ENCODE measurements around the gene IMMT. TPM values are rescaled to one million over a fixed set of nuclear protein-coding genes. Genes with fewer than 3 reads are reported as not detected.

IMMT gene
- total RNA-seq, 1 experiment from 2014 or later = 112 TPM

GRCh38 chr2:86232910-86233309 is 37.6 kb upstream of the IMMT start:
- no peak overlapping the region for H3K9ac ChIP-seq (ENCODE audit: extremely low read depth, insufficient read length, low read length)

More at GRCh38 chr2:86232910-86233309, 37.6 kb upstream of the IMMT start:
- H2BK5ac ChIP-seq (ENCODE audit: insufficient read length, low read length) = no peak overlapping the region
- no peak overlapping the region for H3K14ac ChIP-seq (ENCODE audit: insufficient read depth, low read length)
- H3K4ac ChIP-seq (ENCODE audit: low read depth, low read length) = no peak overlapping the region
- no peaks in the 10 kb centered on the region for H3K9me3 ChIP-seq (ENCODE audit: control insufficient read depth, low read depth, low read length)
- H3K56ac ChIP-seq (ENCODE audit: insufficient read length, low read depth, low read length) = no peak overlapping the region
- no peaks in the 10 kb centered on the region for H3K79me1 ChIP-seq (ENCODE audit: insufficient read depth, low read depth, low read length, poor library complexity, severe bottlenecking)
- H3K27ac ChIP-seq (ENCODE audit: insufficient read length, low read depth, low read length) = no peak overlapping the region
- no peak overlapping the region for H4K91ac ChIP-seq (ENCODE audit: insufficient read length, low read depth, low read length)
- no peak overlapping the region for H3T11ph ChIP-seq (ENCODE audit: low read length)
- no peak for DNase-seq
- peaks cover 2% of the 10 kb centered on the region for H4K20me1 ChIP-seq (ENCODE audit: control insufficient read depth, insufficient read depth, insufficient read length)
- no peak for TF ChIP-seq CTCF (conservative IDR thresholded peaks at IDR 0.05)
- no peaks in the 10 kb centered on the region; the same call in 1 of the 2 replicates for H3K4me1 ChIP-seq (ENCODE audit: insufficient read depth, low read length)
- no peak overlapping the region for H2AK5ac ChIP-seq (ENCODE audit: insufficient read length, low read length)
- no peak overlapping the region for H3K18ac ChIP-seq (ENCODE audit: insufficient read length, low read depth, low read length)
- H2BK120ac ChIP-seq (ENCODE audit: low read depth, low read length, poor library complexity, severe bottlenecking) = no peak overlapping the region
- no CpG with 5 or more reads among the region's 6 CpGs for WGBS (ENCODE audit: extremely low coverage, insufficient read length, low lambda C conversion rate)
- no peak overlapping the region for H2BK15ac ChIP-seq (ENCODE audit: low read depth, low read length)
- no peak overlapping the region for H2BK12ac ChIP-seq (ENCODE audit: insufficient read length, low read depth, low read length)
- no peak overlapping the region for H3K23ac ChIP-seq (ENCODE audit: insufficient read length, low read depth, low read length)
- H3K27me3 ChIP-seq (ENCODE audit: insufficient read depth, low read length) = no peaks in the 10 kb centered on the region
- no peak overlapping the region for H4K5ac ChIP-seq (ENCODE audit: insufficient read length, low read depth, low read length)
- H2AFZ ChIP-seq (ENCODE audit: low read length) = no peak overlapping the region
- H3K4me2 ChIP-seq (ENCODE audit: insufficient read depth, insufficient read length, low read length) = no peak overlapping the region
- Mint-ChIP-seq H3K36me3 (ENCODE audit: insufficient read depth in 1 of 3, low read depth in 3 of 3) (no peaks in the 10 kb centered on the region), H3K4me3 (no peak overlapping the region), H3K9me3 (no peaks in the 10 kb centered on the region), H3K27ac (no peak overlapping the region), H3K27me3 (ENCODE audit: low read depth) (no peaks in the 10 kb centered on the region), H3K4me1 (peaks cover 6 to 7% of the 10 kb centered on the region in 2 experiments)
- no peaks in the 10 kb centered on the region for H3K79me2 ChIP-seq (ENCODE audit: insufficient read depth, low read length)
- H4K8ac ChIP-seq (replicated peaks; ENCODE audit: insufficient read length, low read depth, low read length) = no peak overlapping the region
- H3K23me2 ChIP-seq (ENCODE audit: insufficient read length, low read depth, low read length, poor library complexity, severe bottlenecking) = no peaks in the 10 kb centered on the region
- H2BK20ac ChIP-seq (ENCODE audit: low read depth, low read length, poor library complexity, severe bottlenecking) = no peak overlapping the region

Measured in H9 (cell line).